ENCODE measurements around the gene DCBLD2. TPM values are rescaled to one million over a fixed set of nuclear protein-coding genes. Genes with fewer than 3 reads are reported as not detected.

The DCBLD2 gene
- total and polyA plus RNA-seq, 9 of the 15 experiments (the other 6 are each of a cell fraction or from before 2014, with no cell fraction given) = 2.7 to 14.6 (median 7.4) TPM

DNA sequence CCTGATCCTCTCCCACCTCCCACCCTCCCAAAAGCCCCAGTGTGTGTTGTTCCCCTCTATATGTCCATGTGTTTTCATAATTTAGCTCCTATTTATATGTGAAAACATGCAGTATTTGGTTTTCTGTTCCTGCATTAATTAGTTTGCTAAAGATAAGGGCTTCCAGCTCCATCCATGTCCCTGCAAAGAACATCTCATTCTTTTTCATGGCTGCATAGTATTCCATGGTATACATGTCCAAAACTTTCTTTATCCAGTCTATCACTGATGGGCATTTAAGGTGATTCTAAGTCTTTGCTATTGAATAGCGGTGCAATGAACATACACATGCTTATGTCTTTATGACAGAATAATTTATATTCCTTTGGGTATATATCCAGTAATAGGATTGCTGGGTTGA is 53.4 kb downstream of the DCBLD2 start:
- Histone ChIP-seq H3K9ac (ENCODE audit: insufficient read depth in 1 of 2, low read depth in 2 of 2, low read length in 2 of 2) (no peak overlapping the region), H3K27me3 (ENCODE audit: control insufficient read depth in 2 of 2, insufficient read depth in 2 of 2, low read length in 2 of 2) (no peaks in the 10 kb centered on the region), H3K79me2 (ENCODE audit: control insufficient read depth, insufficient read depth, low read length) (no peaks in the 10 kb centered on the region; the same call in 2 of the 3 replicates), H3K36me3 (ENCODE audit: control insufficient read depth, insufficient read depth, low read length) (peaks cover 5% of the 10 kb centered on the region; the same call in 2 of the 3 replicates), H3K9me1 (ENCODE audit: control insufficient read depth, insufficient read depth, low read length) (no peaks in the 10 kb centered on the region), H3K4me1 (replicated peaks in 1 of 2; ENCODE audit: control insufficient read depth in 2 of 2, insufficient read depth in 2 of 2, low read length in 2 of 2) (no peaks in the 10 kb centered on the region), H3K4me2 (ENCODE audit: insufficient read depth, low read length) (no peak overlapping the region), H4K20me1 (replicated peaks; ENCODE audit: control insufficient read depth, insufficient read depth, low read length) (no peaks in the 10 kb centered on the region), H2AFZ (ENCODE audit: low read depth, low read length) (no peak overlapping the region), H3K9me3 (replicated peaks; ENCODE audit: control insufficient read depth, insufficient read depth, low read depth, low read length) (no peaks in the 10 kb centered on the region), H3K27ac (ENCODE audit: extremely low read depth, low read depth, low read length) (no peak overlapping the region), H3K4me3 (no peak overlapping the region)
- intact Hi-C loops (cut with micrococcal nuclease) (no loop called here), in situ Hi-C loops (cut with MboI) (no loop called here)
- FAIRE-seq = no peak
- BruUV-seq (replicated peaks) = no TSS peak
- WGBS (ENCODE audit: insufficient coverage, low coverage, missing lambda C conversion rate) = 100% methylated on average over 1 of the region's 1 CpG
- ChIA-PET POLR2A (no interaction called here), CTCF (ENCODE audit: low intra/inter-chr PET ratio) (no interaction called here)
- ATAC-seq = no peak
- TF ChIP-seq, protein P1, sequence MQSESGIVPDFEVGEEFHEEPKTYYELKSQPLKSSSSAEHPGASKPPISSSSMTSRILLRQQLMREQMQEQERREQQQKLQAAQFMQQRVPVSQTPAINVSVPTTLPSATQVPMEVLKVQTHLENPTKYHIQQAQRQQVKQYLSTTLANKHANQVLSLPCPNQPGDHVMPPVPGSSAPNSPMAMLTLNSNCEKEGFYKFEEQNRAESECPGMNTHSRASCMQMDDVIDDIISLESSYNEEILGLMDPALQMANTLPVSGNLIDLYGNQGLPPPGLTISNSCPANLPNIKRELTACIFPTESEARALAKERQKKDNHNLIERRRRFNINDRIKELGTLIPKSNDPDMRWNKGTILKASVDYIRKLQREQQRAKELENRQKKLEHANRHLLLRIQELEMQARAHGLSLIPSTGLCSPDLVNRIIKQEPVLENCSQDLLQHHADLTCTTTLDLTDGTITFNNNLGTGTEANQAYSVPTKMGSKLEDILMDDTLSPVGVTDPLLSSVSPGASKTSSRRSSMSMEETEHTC (IDR thresholded peaks at IDR 0.05) = no peak
- no peak for TF ChIP-seq ZKSCAN1 (IDR thresholded peaks at IDR 0.05; ENCODE audit: low read depth, low read length)
- TF ChIP-seq, protein P2, sequence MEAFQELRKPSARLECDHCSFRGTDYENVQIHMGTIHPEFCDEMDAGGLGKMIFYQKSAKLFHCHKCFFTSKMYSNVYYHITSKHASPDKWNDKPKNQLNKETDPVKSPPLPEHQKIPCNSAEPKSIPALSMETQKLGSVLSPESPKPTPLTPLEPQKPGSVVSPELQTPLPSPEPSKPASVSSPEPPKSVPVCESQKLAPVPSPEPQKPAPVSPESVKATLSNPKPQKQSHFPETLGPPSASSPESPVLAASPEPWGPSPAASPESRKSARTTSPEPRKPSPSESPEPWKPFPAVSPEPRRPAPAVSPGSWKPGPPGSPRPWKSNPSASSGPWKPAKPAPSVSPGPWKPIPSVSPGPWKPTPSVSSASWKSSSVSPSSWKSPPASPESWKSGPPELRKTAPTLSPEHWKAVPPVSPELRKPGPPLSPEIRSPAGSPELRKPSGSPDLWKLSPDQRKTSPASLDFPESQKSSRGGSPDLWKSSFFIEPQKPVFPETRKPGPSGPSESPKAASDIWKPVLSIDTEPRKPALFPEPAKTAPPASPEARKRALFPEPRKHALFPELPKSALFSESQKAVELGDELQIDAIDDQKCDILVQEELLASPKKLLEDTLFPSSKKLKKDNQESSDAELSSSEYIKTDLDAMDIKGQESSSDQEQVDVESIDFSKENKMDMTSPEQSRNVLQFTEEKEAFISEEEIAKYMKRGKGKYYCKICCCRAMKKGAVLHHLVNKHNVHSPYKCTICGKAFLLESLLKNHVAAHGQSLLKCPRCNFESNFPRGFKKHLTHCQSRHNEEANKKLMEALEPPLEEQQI (IDR thresholded peaks at IDR 0.05) = no peak
- no peak for TF ChIP-seq ZNF263 (CRISPR knock-in tag; IDR thresholded peaks at IDR 0.05; ENCODE audit: borderline replicate concordance)
- TF ChIP-seq, protein P3, sequence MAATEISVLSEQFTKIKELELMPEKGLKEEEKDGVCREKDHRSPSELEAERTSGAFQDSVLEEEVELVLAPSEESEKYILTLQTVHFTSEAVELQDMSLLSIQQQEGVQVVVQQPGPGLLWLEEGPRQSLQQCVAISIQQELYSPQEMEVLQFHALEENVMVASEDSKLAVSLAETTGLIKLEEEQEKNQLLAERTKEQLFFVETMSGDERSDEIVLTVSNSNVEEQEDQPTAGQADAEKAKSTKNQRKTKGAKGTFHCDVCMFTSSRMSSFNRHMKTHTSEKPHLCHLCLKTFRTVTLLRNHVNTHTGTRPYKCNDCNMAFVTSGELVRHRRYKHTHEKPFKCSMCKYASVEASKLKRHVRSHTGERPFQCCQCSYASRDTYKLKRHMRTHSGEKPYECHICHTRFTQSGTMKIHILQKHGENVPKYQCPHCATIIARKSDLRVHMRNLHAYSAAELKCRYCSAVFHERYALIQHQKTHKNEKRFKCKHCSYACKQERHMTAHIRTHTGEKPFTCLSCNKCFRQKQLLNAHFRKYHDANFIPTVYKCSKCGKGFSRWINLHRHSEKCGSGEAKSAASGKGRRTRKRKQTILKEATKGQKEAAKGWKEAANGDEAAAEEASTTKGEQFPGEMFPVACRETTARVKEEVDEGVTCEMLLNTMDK (IDR thresholded peaks at IDR 0.05; ENCODE audit: borderline replicate concordance, insufficient read depth, low read depth, low read length, poor library complexity, severe bottlenecking) = no peak
- TF ChIP-seq HDGF (IDR thresholded peaks at IDR 0.05) = no peak
- no peak for TF ChIP-seq XRCC3 (IDR thresholded peaks at IDR 0.05)
- no peak for TF ChIP-seq ZNF143 (CRISPR knock-in tag; IDR thresholded peaks at IDR 0.05)
- TF ChIP-seq, protein P4, sequence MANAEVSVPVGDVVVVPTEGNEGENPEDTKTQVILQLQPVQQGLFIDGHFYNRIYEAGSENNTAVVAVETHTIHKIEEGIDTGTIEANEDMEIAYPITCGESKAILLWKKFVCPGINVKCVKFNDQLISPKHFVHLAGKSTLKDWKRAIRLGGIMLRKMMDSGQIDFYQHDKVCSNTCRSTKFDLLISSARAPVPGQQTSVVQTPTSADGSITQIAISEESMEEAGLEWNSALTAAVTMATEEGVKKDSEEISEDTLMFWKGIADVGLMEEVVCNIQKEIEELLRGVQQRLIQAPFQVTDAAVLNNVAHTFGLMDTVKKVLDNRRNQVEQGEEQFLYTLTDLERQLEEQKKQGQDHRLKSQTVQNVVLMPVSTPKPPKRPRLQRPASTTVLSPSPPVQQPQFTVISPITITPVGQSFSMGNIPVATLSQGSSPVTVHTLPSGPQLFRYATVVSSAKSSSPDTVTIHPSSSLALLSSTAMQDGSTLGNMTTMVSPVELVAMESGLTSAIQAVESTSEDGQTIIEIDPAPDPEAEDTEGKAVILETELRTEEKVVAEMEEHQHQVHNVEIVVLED (CRISPR knock-in tag; IDR thresholded peaks at IDR 0.05) = no peak
- TF ChIP-seq RBM25 (IDR thresholded peaks at IDR 0.05; ENCODE audit: low read depth, low read length, severe bottlenecking) = peak; percentile 78
- peak; percentile 94 for TF ChIP-seq ZNF146 (CRISPR knock-in tag; IDR thresholded peaks at IDR 0.05; ENCODE audit: unreplicated experiment)
- TF ChIP-seq, protein P5, sequence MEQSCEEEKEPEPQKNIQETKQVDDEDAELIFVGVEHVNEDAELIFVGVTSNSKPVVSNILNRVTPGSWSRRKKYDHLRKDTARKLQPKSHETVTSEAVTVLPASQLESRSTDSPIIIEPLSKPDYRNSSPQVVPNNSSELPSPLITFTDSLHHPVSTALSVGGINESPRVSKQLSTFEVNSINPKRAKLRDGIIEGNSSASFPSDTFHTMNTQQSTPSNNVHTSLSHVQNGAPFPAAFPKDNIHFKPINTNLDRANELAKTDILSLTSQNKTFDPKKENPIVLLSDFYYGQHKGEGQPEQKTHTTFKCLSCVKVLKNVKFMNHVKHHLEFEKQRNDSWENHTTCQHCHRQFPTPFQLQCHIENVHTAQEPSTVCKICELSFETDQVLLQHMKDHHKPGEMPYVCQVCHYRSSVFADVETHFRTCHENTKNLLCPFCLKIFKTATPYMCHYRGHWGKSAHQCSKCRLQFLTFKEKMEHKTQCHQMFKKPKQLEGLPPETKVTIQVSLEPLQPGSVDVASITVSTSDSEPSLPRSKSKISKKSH (CRISPR knock-in tag; IDR thresholded peaks at IDR 0.05) = no peak
- no peak for TF ChIP-seq KAT8 (IDR thresholded peaks at IDR 0.05; ENCODE audit: low read depth)
- TF ChIP-seq PHB (CRISPR knock-in tag; IDR thresholded peaks at IDR 0.05) = no peak
- no peak for DNase-seq (ENCODE audit: extremely low read depth in 1 of 4, low spot score in 3 of 4)
